B cell (primary cell): ENCODE measurements around the gene CHST9. TPM values are rescaled to one million over a fixed set of nuclear protein-coding genes. Genes with fewer than 3 reads are reported as not detected.

Experiments used
- ATAC-seq: fragments of 200-7000 bp; cut with Tn5 transposase; one replicate; pipeline ENCODE4 v1.10.0; 2021; ENCODE audit warnings: low read depth, mild to moderate bottlenecking, moderate number of reproducible peaks, moderate library complexity
- CTCF ChIA-PET: fragments of 350-600 bp; sonication (Branson Sonifier 250); formaldehyde crosslinking; loops from one replicate; lab custom pipeline; 2021; ENCODE audit warnings: antibody characterized with exemption, inconsistent platforms; lab: Charles Lee
- POLR2A ChIA-PET: fragments of 350-600 bp; sonication (Branson Sonifier 250); formaldehyde crosslinking; loops from one replicate; lab custom pipeline; 2021; ENCODE audit warnings: antibody characterized with exemption; lab: Charles Lee
- DNase-seq: peaks from one replicate; pipeline ENCODE4 v3.0.0; 2013
- H2AFZ ChIP-seq: 2 replicates; pipeline ENCODE4 v1.6.1; 2012; ENCODE audit warnings: mild to moderate bottlenecking, low read depth, low read length; ENCODE audit not compliant: insufficient read depth, poor library complexity, severe bottlenecking
- H3K27ac ChIP-seq, 2 donors: 1 replicate in 1 of 2; 2 replicates in 1 of 2; pipeline ENCODE4 v1.5.1; 2012 to 2013; ENCODE audit warnings: low read length in 2 of 2, mild to moderate bottlenecking in 2 of 2, moderate library complexity in 1 of 2
- H3K27me3 ChIP-seq, 4 experiments: fragments of 200-600 bp in 1 of 4; sonication (generic) in 1 of 4; replicated peaks in 1 of 4; 1 replicate in 2 of 4; 2 replicates in 2 of 4; pipeline versions ENCODE4 v1.6.1 to v1.7.0; 2013 to 2016; ENCODE audit warnings: low read length in 3 of 4, mild to moderate bottlenecking in 2 of 4, mixed read lengths in 1 of 4, moderate library complexity in 1 of 4; ENCODE audit not compliant: insufficient read depth in 4 of 4, control insufficient read depth in 3 of 4; ENCODE audit errors: control extremely low read depth in 1 of 4
- H3K36me3 ChIP-seq, 2 experiments: replicated peaks in 1 of 2; 1 replicate in 1 of 2; 2 replicates in 1 of 2; pipeline versions ENCODE4 v1.6.1 to v1.7.1; 2013; ENCODE audit warnings: low read length in 1 of 2; ENCODE audit not compliant: insufficient read depth in 2 of 2, control insufficient read depth in 1 of 2; ENCODE audit errors: control extremely low read depth in 1 of 2, extremely low read depth in 1 of 2
- H3K4me1 ChIP-seq, 2 donors: fragments of 200-600 bp in 1 of 2; sonication (generic) in 1 of 2; 1 replicate in 1 of 2; 2 replicates in 1 of 2; pipeline versions ENCODE4 v1.5.1 to v1.6.1; 2013 to 2017; ENCODE audit warnings: low read length in 2 of 2; ENCODE audit not compliant: control insufficient read depth in 2 of 2, insufficient read depth in 2 of 2
- H3K4me2 ChIP-seq: replicated peaks from 2 replicates; pipeline ENCODE3; 2012; ENCODE audit warnings: mild to moderate bottlenecking, low read depth, low read length; ENCODE audit not compliant: poor library complexity, severe bottlenecking
- H3K4me3 ChIP-seq, 5 experiments: fragments of 200-600 bp in 1 of 5; sonication (generic) in 1 of 5; 1 replicate in 3 of 5; 2 replicates in 2 of 5; pipeline versions ENCODE4 v1.5.1 to v1.7.0; 2011 to 2016; ENCODE audit warnings: low read length in 4 of 5, mild to moderate bottlenecking in 4 of 5, low read depth in 2 of 5, control low read depth in 1 of 5, moderate library complexity in 1 of 5; ENCODE audit not compliant: insufficient read depth in 1 of 5; ENCODE audit errors: control extremely low read depth in 1 of 5, extremely low read depth in 1 of 5
- H3K79me2 ChIP-seq: fragments of 200-600 bp; sonication (generic); one replicate; pipeline ENCODE4 v1.6.0; 2016; ENCODE audit warnings: low read length; ENCODE audit not compliant: control insufficient read depth, insufficient read depth
- H3K9ac ChIP-seq: fragments of 200-600 bp; sonication (generic); 2 replicates; pipeline ENCODE4 v1.6.1; 2017; ENCODE audit warnings: mild to moderate bottlenecking, low read length, moderate library complexity
- H3K9me3 ChIP-seq, 3 donors: one replicate each; pipeline versions ENCODE4 v1.6.1 to v1.7.1; 2013; ENCODE audit warnings: low read length in 2 of 3; ENCODE audit not compliant: control insufficient read depth in 2 of 3, insufficient read depth in 1 of 3; ENCODE audit errors: control extremely low read depth in 1 of 3
- H4K20me1 ChIP-seq: 2 replicates; pipeline ENCODE4 v1.6.0; 2012; ENCODE audit warnings: mild to moderate bottlenecking, low read length; ENCODE audit not compliant: insufficient read depth, control insufficient read depth, poor library complexity, severe bottlenecking
- H3K27ac Mint-ChIP-seq: one replicate; pipeline ENCODE4 v1.8.0; 2021; ENCODE audit warnings: mixed read lengths
- H3K27me3 Mint-ChIP-seq: one replicate; pipeline ENCODE4 v1.8.0; 2021; ENCODE audit warnings: mixed read lengths
- H3K4me1 Mint-ChIP-seq: one replicate; pipeline ENCODE4 v1.8.0; 2021; ENCODE audit warnings: mixed read lengths
- H3K4me3 Mint-ChIP-seq: one replicate; pipeline ENCODE4 v1.8.0; 2021; ENCODE audit warnings: mixed read lengths
- H3K9me3 Mint-ChIP-seq: one replicate; pipeline ENCODE4 v1.8.0; 2022; ENCODE audit warnings: mixed read lengths; ENCODE audit not compliant: insufficient read depth
- CTCF ChIP-seq: fragments of 200-600 bp; IDR thresholded peaks from one replicate; pipeline ENCODE4 v1.8.0; 2022; ENCODE audit warnings: antibody characterized with exemption, mild to moderate bottlenecking
- EZH2 ChIP-seq: IDR thresholded peaks from 2 replicates; pipeline ENCODE4 v1.6.1; 2012; ENCODE audit warnings: borderline replicate concordance, low read depth, mild to moderate bottlenecking, moderate library complexity, low read length; ENCODE audit not compliant: insufficient read depth, poor library complexity, severe bottlenecking
- WGBS: methylation state at CpG from one replicate; pipeline ENCODE4 v1.1.5; 2013; ENCODE audit warnings: missing lambda C conversion rate; ENCODE audit not compliant: insufficient coverage; 5-methylcytosine and 5-hydroxymethylcytosine counted together
- intact Hi-C: fragments of 100-400 bp; cut with micrococcal nuclease; formaldehyde crosslinking; loops from one replicate; pipeline ENCODE4 v1.10.0; 2022
- polyA plus RNA-seq: library from polyadenylated mRNA; depleted of rRNA; stranded (reverse); fragments of >200 nt; gene quantifications from 2 replicates; pipeline ENCODE4 v1.2.3, GENCODE V29; 2012
- total RNA-seq, 2 donors: library from RNA; stranded (reverse); fragments of 120-200 nt in 1 of 2; gene quantifications; 1 replicate in 1 of 2; 2 replicates in 1 of 2; pipeline versions ENCODE4 v1.2.3 to v1.2.4, GENCODE V29; 2013 to 2022

Gene CHST9
- total and polyA plus RNA-seq, 2 donors (not counting 1 experiment from before 2014, with no cell fraction given): not detected

GRCh38 chr18:27171993-27172392, 13.1 kb downstream of the CHST9 start:
- H3K4me1 ChIP-seq: no peaks in the 10 kb centered on the region
- H3K4me3 Mint-ChIP-seq: no peak overlapping the region
- no peak overlapping the region for H3K27ac Mint-ChIP-seq
- H3K4me1 Mint-ChIP-seq: no peaks in the 10 kb centered on the region
- no peaks in the 10 kb centered on the region for H3K36me3 ChIP-seq
- no peak overlapping the region for H2AFZ ChIP-seq
- CTCF ChIA-PET: no interaction called here
- no peaks in the 10 kb centered on the region for H3K9me3 Mint-ChIP-seq
- no peak overlapping the region for H3K4me2 ChIP-seq
- no peaks in the 10 kb centered on the region for H3K79me2 ChIP-seq
- no peak overlapping the region for H3K9ac ChIP-seq
- intact Hi-C loops: no loop called here
- no peaks in the 10 kb centered on the region for H4K20me1 ChIP-seq
- no peak for TF ChIP-seq CTCF
- TF ChIP-seq EZH2: no peak
- no peak for DNase-seq
- ATAC-seq: no peak
- H3K9me3 ChIP-seq: no peaks in the 10 kb centered on the region
- H3K27ac ChIP-seq: no peak overlapping the region
- no peak overlapping the region for H3K4me3 ChIP-seq
- WGBS: no CpG with 5 or more reads among the region's 1 CpG
- H3K27me3 Mint-ChIP-seq: no peaks in the 10 kb centered on the region
- POLR2A ChIA-PET: no interaction called here
- H3K27me3 ChIP-seq: no peaks in the 10 kb centered on the region

- POLR2A ChIA-PET: no interaction called here
- no peak for ATAC-seq
These were observed 19.7 kb downstream of the CHST9 start for GRCh38 chr18:27165412-27165811.

More at GRCh38 chr18:27165412-27165811, 19.7 kb downstream of the CHST9 start:
- WGBS: no CpG with 5 or more reads among the region's 1 CpG
- H3K4me1 ChIP-seq: no peaks in the 10 kb centered on the region
- Mint-ChIP-seq H3K27ac (no peak overlapping the region), H3K4me3 (no peak overlapping the region), H3K27me3 (no peaks in the 10 kb centered on the region), H3K9me3 (no peaks in the 10 kb centered on the region), H3K4me1 (no peaks in the 10 kb centered on the region)
- TF ChIP-seq CTCF (no peak), EZH2 (no peak)
- H3K9ac ChIP-seq: no peak overlapping the region
- no peak overlapping the region for H2AFZ ChIP-seq
- peaks cover 0 to 5% (median 0%) of the 10 kb centered on the region in 3 donors for H3K9me3 ChIP-seq
- CTCF ChIA-PET: no interaction called here
- intact Hi-C loops: no loop called here
- H3K27ac ChIP-seq: no peak overlapping the region
- no peak overlapping the region for H3K4me2 ChIP-seq
- no peaks in the 10 kb centered on the region for H3K36me3 ChIP-seq
- H3K27me3 ChIP-seq: no peaks in the 10 kb centered on the region
- no peak overlapping the region for H3K4me3 ChIP-seq
- DNase-seq: no peak
- no peaks in the 10 kb centered on the region for H4K20me1 ChIP-seq
- H3K79me2 ChIP-seq: no peaks in the 10 kb centered on the region
